C4-2B (cell line): Measurements from ENCODE around the gene ZNF281.

Source experiments
- CTCF ChIP-seq: fragments of 450-650 bp; conservative IDR thresholded peaks from 2 replicates; pipeline ENCODE4 v1.5.1; 2017; ENCODE audit warnings: mild to moderate bottlenecking
- ZFX ChIP-seq: fragments of 450-650 bp; IDR thresholded peaks from 2 replicates; pipeline ENCODE4 v1.6.1; 2017

- TF ChIP-seq CTCF = no peak
- TF ChIP-seq ZFX = no peak
Measured at GRCh38 chr1:200359610-200360163, 50.1 kb downstream of the ZNF281 start.
